Measurements from ENCODE around the gene MYOT. TPM values are rescaled to one million over a fixed set of nuclear protein-coding genes. Genes with fewer than 3 reads are reported as not detected.

MYOT gene
- total and polyA plus RNA-seq, 10 of the 15 experiments (the other 5 are each of a cell fraction or from before 2014, with no cell fraction given): 0.15 to 1.5 (median 0.53) TPM; not detected in 5

GRCh38 chr5:137819766-137820165 lies 47.9 kb upstream of the MYOT start:
- no peak for ATAC-seq
- no peak overlapping the region for H2AFZ ChIP-seq (ENCODE audit: control insufficient read depth, low read depth, low read length)
- WGBS (ENCODE audit: insufficient coverage, insufficient replicate concordance, low lambda C conversion rate, missing lambda C conversion rate): 96% methylated on average over 1 of the region's 1 CpG
- no peaks in the 10 kb centered on the region for H4K20me1 ChIP-seq (ENCODE audit: control insufficient read depth, insufficient read depth)
- in situ Hi-C loops (cut with MboI): no loop called here
- no peak overlapping the region for H3K27ac ChIP-seq (ENCODE audit: control insufficient read depth, insufficient read depth)
- ChIA-PET CTCF (interaction anchor here (0.6 kb wide), 1 partner anchor 184 kb away, joined by 3 read pairs; no protein-coding TSS in a partner anchor), RAD21 (ENCODE audit: unreplicated experiment) (interaction anchor here (1.2 kb wide), 1 partner anchor 40 kb away, joined by 10 read pairs; no protein-coding TSS in a partner anchor), POLR2A (no interaction called here), SMC1A (ENCODE audit: uncharacterized antibody, unreplicated experiment) (interaction anchor here (1.1 to 1.6 kb wide), 2 partner anchors 9 to 27 kb away, joined by 3 to 5 read pairs; no protein-coding TSS in a partner anchor)
- H3K4me2 ChIP-seq (ENCODE audit: control insufficient read depth, insufficient read depth): no peak overlapping the region
- no peak overlapping the region for H3K9ac ChIP-seq (ENCODE audit: control insufficient read depth, insufficient read depth, low read length)
- no peaks in the 10 kb centered on the region for H3K79me2 ChIP-seq (ENCODE audit: control insufficient read depth, insufficient read depth, low read length)
- no peaks in the 10 kb centered on the region for H3K9me3 ChIP-seq (replicated peaks; ENCODE audit: control insufficient read depth, insufficient read depth, low read length)
- FAIRE-seq: no peak
- intact Hi-C loops (cut with micrococcal nuclease; ENCODE audit: unreplicated experiment): no loop called here
- H3K36me3 ChIP-seq (ENCODE audit: control insufficient read depth in 2 of 2, insufficient read depth in 2 of 2, low read length in 1 of 2): no peaks in the 10 kb centered on the region
- no peak overlapping the region for H3K4me3 ChIP-seq
- no TSS peak for BruUV-seq (replicated peaks)
- H3K27me3 ChIP-seq (replicated peaks in 1 of 2; ENCODE audit: control insufficient read depth in 2 of 2, insufficient read depth in 2 of 2, low read length in 1 of 2): no peaks in the 10 kb centered on the region
- H3K4me1 ChIP-seq (ENCODE audit: control insufficient read depth, insufficient read depth, low read length): no peaks in the 10 kb centered on the region
- DNase-seq (ENCODE audit: low read depth, low spot score): no peak
- no peak for TF ChIP-seq HDAC2 (IDR thresholded peaks at IDR 0.05)
- no peak for TF ChIP-seq FOS (IDR thresholded peaks at IDR 0.05; ENCODE audit: borderline replicate concordance, extremely low read depth, insufficient read length)
- TF ChIP-seq JUND (IDR thresholded peaks at IDR 0.05; ENCODE audit: low read depth, low read length): no peak
- no peak for TF ChIP-seq NFIC (IDR thresholded peaks at IDR 0.05; ENCODE audit: low read depth, low read length)
- TF ChIP-seq, protein P1, sequence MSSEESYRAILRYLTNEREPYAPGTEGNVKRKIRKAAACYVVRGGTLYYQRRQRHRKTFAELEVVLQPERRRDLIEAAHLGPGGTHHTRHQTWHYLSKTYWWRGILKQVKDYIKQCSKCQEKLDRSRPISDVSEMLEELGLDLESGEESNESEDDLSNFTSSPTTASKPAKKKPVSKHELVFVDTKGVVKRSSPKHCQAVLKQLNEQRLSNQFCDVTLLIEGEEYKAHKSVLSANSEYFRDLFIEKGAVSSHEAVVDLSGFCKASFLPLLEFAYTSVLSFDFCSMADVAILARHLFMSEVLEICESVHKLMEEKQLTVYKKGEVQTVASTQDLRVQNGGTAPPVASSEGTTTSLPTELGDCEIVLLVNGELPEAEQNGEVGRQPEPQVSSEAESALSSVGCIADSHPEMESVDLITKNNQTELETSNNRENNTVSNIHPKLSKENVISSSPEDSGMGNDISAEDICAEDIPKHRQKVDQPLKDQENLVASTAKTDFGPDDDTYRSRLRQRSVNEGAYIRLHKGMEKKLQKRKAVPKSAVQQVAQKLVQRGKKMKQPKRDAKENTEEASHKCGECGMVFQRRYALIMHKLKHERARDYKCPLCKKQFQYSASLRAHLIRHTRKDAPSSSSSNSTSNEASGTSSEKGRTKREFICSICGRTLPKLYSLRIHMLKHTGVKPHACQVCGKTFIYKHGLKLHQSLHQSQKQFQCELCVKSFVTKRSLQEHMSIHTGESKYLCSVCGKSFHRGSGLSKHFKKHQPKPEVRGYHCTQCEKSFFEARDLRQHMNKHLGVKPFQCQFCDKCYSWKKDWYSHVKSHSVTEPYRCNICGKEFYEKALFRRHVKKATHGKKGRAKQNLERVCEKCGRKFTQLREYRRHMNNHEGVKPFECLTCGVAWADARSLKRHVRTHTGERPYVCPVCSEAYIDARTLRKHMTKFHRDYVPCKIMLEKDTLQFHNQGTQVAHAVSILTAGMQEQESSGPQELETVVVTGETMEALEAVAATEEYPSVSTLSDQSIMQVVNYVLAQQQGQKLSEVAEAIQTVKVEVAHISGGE (CRISPR knock-in tag; IDR thresholded peaks at IDR 0.05): no peak
- TF ChIP-seq SUPT20H (IDR thresholded peaks at IDR 0.05; ENCODE audit: borderline replicate concordance, control insufficient read depth, low read depth, low read length): no peak
- no peak for TF ChIP-seq ASH2L (IDR thresholded peaks at IDR 0.05; ENCODE audit: borderline replicate concordance, low read depth)
- TF ChIP-seq POU2F2 (IDR thresholded peaks at IDR 0.05; ENCODE audit: borderline replicate concordance, low read depth, low read length): no peak
- TF ChIP-seq RELA (IDR thresholded peaks at IDR 0.05; ENCODE audit: borderline replicate concordance, partially characterized antibody): no peak
- no peak for TF ChIP-seq CEBPZ (IDR thresholded peaks at IDR 0.05; ENCODE audit: low read depth, low read length)
- no peak for TF ChIP-seq RUNX3 (IDR thresholded peaks at IDR 0.05; ENCODE audit: low read length)
- TF ChIP-seq, protein P2, sequence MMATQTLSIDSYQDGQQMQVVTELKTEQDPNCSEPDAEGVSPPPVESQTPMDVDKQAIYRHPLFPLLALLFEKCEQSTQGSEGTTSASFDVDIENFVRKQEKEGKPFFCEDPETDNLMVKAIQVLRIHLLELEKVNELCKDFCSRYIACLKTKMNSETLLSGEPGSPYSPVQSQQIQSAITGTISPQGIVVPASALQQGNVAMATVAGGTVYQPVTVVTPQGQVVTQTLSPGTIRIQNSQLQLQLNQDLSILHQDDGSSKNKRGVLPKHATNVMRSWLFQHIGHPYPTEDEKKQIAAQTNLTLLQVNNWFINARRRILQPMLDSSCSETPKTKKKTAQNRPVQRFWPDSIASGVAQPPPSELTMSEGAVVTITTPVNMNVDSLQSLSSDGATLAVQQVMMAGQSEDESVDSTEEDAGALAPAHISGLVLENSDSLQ (IDR thresholded peaks at IDR 0.05): no peak
- no peak for TF ChIP-seq EED (IDR thresholded peaks at IDR 0.05; ENCODE audit: low read depth)
